ENCODE results near the gene SGMS1. TPM values are rescaled to one million over a fixed set of nuclear protein-coding genes. Genes with fewer than 3 reads are reported as not detected.

SGMS1 gene
- total RNA-seq, 5 donors from 2014 or later (not counting 1 experiment from before 2014, with no cell fraction given): 28.4 to 39.7 (median 32.6) TPM

DNA sequence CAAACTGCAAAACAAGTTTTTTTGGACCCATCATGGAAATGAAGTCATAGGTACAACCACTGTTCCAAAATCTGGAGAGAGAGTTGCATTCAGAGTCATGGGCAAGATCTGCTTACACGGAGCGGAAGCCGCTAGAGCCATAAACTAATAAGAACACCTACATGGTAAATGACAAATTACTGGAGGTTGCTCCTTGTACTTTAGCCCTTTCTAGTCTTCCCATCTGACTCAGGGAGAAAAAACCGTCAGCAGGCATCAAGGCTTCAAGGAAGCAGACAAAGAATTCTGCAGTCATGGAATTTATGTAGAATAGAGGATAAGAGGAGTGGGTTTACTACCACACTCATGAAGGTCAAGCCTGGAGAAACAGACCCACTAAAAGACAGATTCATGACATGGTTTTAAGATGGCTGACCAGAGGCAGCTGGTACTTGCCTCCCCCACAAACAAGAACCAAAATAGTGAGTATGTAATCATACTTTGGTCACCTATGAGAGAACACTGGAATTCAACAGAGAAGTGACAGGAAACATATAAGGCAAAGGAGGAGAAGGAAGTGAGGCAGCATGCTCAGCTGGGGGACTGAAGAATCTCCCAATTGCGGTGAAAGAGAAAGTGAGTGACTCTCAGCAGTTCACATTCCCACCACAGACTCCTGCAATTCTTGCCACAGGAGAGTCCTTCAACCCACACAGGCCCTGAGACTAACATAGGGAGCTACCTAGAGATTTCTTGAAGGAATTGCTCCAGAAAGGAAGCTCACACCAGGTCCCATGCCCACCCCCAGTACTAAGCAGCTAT is 330.0 kb downstream of the SGMS1 start:
- ATAC-seq (replicated peaks in 1 of 4): no peak
- H3K27me3 ChIP-seq (replicated peaks in 1 of 2; ENCODE audit: control insufficient read depth in 2 of 2, extremely low read depth in 1 of 2, insufficient read depth in 2 of 2, low read length in 1 of 2): no peaks in the 10 kb centered on the region
- ChIA-PET CTCF (no interaction called here), POLR2A (no interaction called here)
- no peak overlapping the region for H3K4me3 Mint-ChIP-seq
- DNase-seq: no peak
- WGBS (ENCODE audit: insufficient coverage): 67% methylated on average over 1 of the region's 5 CpGs
- H3K36me3 Mint-ChIP-seq: peaks cover 3% of the 10 kb centered on the region
- no peak overlapping the region for H3K4me3 ChIP-seq (ENCODE audit: control insufficient read depth in 1 of 2, extremely low read depth in 1 of 2, low read length in 1 of 2)
- H3K27ac Mint-ChIP-seq: no peak overlapping the region
- no peaks in the 10 kb centered on the region for H3K4me1 Mint-ChIP-seq
- H3K27me3 Mint-ChIP-seq: no peaks in the 10 kb centered on the region
- H3K27ac ChIP-seq (ENCODE audit: low read length): no peak overlapping the region
- H3K36me3 ChIP-seq (ENCODE audit: control insufficient read depth in 2 of 2, extremely low read depth in 1 of 2, insufficient read depth in 1 of 2, low read length in 1 of 2): no peaks in the 10 kb centered on the region
- peaks cover 5 to 8% (median 7%) of the 10 kb centered on the region in 3 donors for H3K9me3 Mint-ChIP-seq
- no peaks in the 10 kb centered on the region for H3K9me3 ChIP-seq
- peaks cover 0 to 2% of the 10 kb centered on the region in 2 experiments for H3K4me1 ChIP-seq (ENCODE audit: control insufficient read depth in 1 of 2, extremely low read depth in 1 of 2, insufficient read depth in 2 of 2, low read length in 2 of 2)

DNA sequence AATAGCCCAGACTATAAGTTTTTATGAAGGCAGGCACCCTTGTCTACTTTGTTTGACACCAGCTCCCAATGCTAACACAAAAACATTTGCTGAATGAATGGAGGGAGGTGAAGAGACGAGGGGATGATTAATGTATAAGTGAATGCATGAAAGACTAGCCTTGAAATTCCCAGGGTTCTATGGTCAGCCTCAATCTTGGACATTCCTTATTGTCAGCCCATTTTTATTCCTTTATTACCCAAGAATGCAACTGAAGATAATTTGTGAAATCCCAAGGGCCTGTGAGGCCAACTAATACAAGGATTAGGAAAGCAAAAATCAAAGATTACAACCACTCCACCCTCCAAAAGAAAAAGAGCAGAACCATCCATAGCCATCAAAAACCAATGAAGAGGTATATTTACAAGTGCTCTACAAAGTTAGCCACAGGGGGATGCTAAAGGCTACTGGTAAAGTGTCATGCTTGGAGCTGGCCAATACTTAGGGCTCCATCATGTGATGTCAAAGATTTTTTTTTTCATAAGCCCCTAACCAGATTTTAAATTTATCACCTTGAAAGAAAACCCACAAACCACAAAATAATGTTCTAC is 332.4 kb downstream of the SGMS1 start:
- peaks cover 0 to 2% of the 10 kb centered on the region in 2 experiments for H3K4me1 ChIP-seq (ENCODE audit: control insufficient read depth in 1 of 2, extremely low read depth in 1 of 2, insufficient read depth in 2 of 2, low read length in 2 of 2)
- H3K36me3 ChIP-seq (ENCODE audit: control insufficient read depth in 2 of 2, extremely low read depth in 1 of 2, insufficient read depth in 1 of 2, low read length in 1 of 2): no peaks in the 10 kb centered on the region
- Mint-ChIP-seq H3K27ac (no peak overlapping the region), H3K4me1 (no peaks in the 10 kb centered on the region), H3K4me3 (no peak overlapping the region), H3K9me3 (no peaks in the 10 kb centered on the region), H3K27me3 (peaks cover 0 to 10% of the 10 kb centered on the region in 2 donors), H3K36me3 (no peaks in the 10 kb centered on the region)
- WGBS (ENCODE audit: insufficient coverage): no CpG with 5 or more reads among the region's 1 CpG
- ChIA-PET CTCF (no interaction called here), POLR2A (no interaction called here)
- H3K27ac ChIP-seq (ENCODE audit: low read length): no peak overlapping the region
- ATAC-seq (replicated peaks in 1 of 4) (no peak), DNase-seq (no peak)
- H3K9me3 ChIP-seq: no peaks in the 10 kb centered on the region
- H3K4me3 ChIP-seq (ENCODE audit: control insufficient read depth in 1 of 2, extremely low read depth in 1 of 2, low read length in 1 of 2): no peak overlapping the region
- H3K27me3 ChIP-seq (replicated peaks in 1 of 2; ENCODE audit: control insufficient read depth in 2 of 2, extremely low read depth in 1 of 2, insufficient read depth in 2 of 2, low read length in 1 of 2): peaks cover 0 to 3% of the 10 kb centered on the region in 2 experiments

DNA sequence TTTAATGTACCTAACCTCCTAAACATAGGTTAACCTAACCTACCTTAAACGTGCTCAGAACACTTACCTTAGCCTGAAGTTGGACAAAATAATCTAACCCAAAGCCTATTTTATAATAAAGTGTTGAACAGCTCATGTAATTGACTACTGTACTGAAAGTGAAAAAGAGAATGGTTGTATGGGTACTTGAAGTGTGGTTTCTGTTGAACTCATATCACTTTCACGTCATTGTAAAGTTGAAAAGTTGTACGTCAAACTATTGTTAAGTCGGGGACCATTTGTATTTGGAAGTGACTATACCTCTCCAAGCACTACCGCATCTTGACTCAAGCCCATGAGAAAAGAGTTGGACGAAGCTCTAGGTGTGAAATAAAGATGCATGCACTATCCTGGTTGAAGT is 334.6 kb downstream of the SGMS1 start:
- Histone ChIP-seq H3K9me3 (no peaks in the 10 kb centered on the region), H3K4me1 (ENCODE audit: control insufficient read depth in 1 of 2, extremely low read depth in 1 of 2, insufficient read depth in 2 of 2, low read length in 2 of 2) (peaks cover 0 to 2% of the 10 kb centered on the region in 2 experiments), H3K27me3 (replicated peaks in 1 of 2; ENCODE audit: control insufficient read depth in 2 of 2, extremely low read depth in 1 of 2, insufficient read depth in 2 of 2, low read length in 1 of 2) (peaks cover 0 to 3% of the 10 kb centered on the region in 2 experiments), H3K4me3 (ENCODE audit: control insufficient read depth in 1 of 2, extremely low read depth in 1 of 2, low read length in 1 of 2) (no peak overlapping the region), H3K27ac (ENCODE audit: low read length) (no peak overlapping the region), H3K36me3 (ENCODE audit: control insufficient read depth in 2 of 2, extremely low read depth in 1 of 2, insufficient read depth in 1 of 2, low read length in 1 of 2) (no peaks in the 10 kb centered on the region)
- ATAC-seq (replicated peaks in 1 of 4) (no peak), DNase-seq (no peak)
- no CpG with 5 or more reads among the region's 6 CpGs for WGBS (ENCODE audit: insufficient coverage)
- Mint-ChIP-seq H3K27ac (no peak overlapping the region), H3K9me3 (no peaks in the 10 kb centered on the region), H3K4me3 (no peak overlapping the region), H3K4me1 (no peaks in the 10 kb centered on the region), H3K36me3 (no peaks in the 10 kb centered on the region), H3K27me3 (peaks cover 0 to 17% of the 10 kb centered on the region in 2 donors)
- POLR2A ChIA-PET: no interaction called here
- CTCF ChIA-PET: no interaction called here

DNA sequence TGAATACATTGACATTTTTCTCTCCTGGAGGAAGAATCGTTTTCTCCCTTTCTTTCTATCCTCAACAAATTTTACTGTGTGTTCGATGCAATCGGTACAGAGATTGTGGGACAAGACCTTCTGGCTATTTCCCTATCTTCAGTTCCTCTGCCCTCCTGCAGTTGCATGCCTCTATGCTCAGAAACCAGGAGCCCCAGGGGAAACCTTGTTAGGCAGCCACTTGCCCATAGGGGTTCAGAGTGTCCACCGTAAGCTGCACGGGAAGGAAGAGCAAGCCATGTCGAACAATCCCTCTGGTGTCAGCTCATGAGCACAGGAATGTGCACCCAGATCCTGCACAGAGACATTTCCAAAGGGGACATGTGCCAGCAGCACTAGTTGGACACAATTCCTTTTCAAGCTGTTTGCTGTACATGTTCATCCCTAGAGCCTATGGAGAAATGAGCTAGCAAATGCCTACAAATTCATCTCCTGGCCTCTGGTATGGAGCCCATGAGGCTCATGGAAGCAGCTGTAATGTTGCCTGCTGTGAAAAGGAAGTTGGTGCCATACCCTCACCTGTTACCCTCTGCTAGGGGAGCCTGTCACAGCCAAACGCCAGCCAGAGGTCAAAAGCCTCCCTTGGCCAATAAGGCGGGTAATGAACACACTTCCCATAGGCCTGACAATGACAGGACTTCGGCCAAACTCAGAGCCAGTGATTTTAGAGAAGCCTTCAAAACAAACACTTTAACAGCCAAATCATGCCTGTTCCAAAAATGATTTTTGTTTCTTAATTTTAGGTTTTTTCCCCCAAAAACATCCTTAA is 336.6 kb downstream of the SGMS1 start:
- no peaks in the 10 kb centered on the region for H3K36me3 ChIP-seq (ENCODE audit: control insufficient read depth in 2 of 2, extremely low read depth in 1 of 2, insufficient read depth in 1 of 2, low read length in 1 of 2)
- peaks cover 9 to 30% of the 10 kb centered on the region in 2 donors for H3K27me3 Mint-ChIP-seq
- no peaks in the 10 kb centered on the region for H3K4me1 ChIP-seq (ENCODE audit: control insufficient read depth in 1 of 2, extremely low read depth in 1 of 2, insufficient read depth in 2 of 2, low read length in 2 of 2)
- 98% methylated on average over 5 of the region's 9 CpGs for WGBS (ENCODE audit: insufficient coverage)
- H3K4me1 Mint-ChIP-seq: no peaks in the 10 kb centered on the region
- H3K4me3 ChIP-seq (ENCODE audit: control insufficient read depth in 1 of 2, extremely low read depth in 1 of 2, low read length in 1 of 2): no peak overlapping the region
- CTCF ChIA-PET: no interaction called here
- DNase-seq: no peak
- H3K4me3 Mint-ChIP-seq: no peak overlapping the region
- H3K27ac ChIP-seq (ENCODE audit: low read length): no peak overlapping the region
- ATAC-seq (replicated peaks in 1 of 4): no peak
- no peak overlapping the region for H3K27ac Mint-ChIP-seq
- POLR2A ChIA-PET: no interaction called here
- H3K36me3 Mint-ChIP-seq: no peaks in the 10 kb centered on the region
- no peaks in the 10 kb centered on the region for H3K9me3 ChIP-seq
- H3K27me3 ChIP-seq (replicated peaks in 1 of 2; ENCODE audit: control insufficient read depth in 2 of 2, extremely low read depth in 1 of 2, insufficient read depth in 2 of 2, low read length in 1 of 2): peaks cover 0 to 3% of the 10 kb centered on the region in 2 experiments
- no peaks in the 10 kb centered on the region for H3K9me3 Mint-ChIP-seq

DNA sequence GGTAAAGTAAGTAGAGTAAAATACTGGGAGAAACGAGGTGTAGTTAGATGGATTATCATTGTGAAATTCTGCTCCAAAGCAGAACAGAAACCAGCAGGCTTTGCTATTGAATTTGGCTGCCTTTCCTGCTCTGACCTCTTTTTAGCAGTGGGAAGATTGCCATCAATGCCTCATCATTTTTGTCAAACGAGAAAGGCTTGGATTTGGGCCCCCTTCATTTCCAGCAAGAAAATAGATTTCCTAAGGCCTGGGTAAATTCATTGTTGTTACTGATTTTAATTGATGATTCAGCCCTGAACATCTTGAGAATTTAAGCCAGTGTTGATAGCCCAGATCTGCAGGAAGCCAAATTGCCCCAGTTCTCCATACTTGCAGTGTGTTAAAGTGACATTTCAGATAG is 337.2 kb downstream of the SGMS1 start:
- ChIA-PET POLR2A (no interaction called here), CTCF (no interaction called here)
- no peak overlapping the region for H3K27ac Mint-ChIP-seq
- Histone ChIP-seq H3K4me1 (ENCODE audit: control insufficient read depth in 1 of 2, extremely low read depth in 1 of 2, insufficient read depth in 2 of 2, low read length in 2 of 2) (no peaks in the 10 kb centered on the region), H3K4me3 (ENCODE audit: control insufficient read depth in 1 of 2, extremely low read depth in 1 of 2, low read length in 1 of 2) (no peak overlapping the region), H3K27me3 (replicated peaks in 1 of 2; ENCODE audit: control insufficient read depth in 2 of 2, extremely low read depth in 1 of 2, insufficient read depth in 2 of 2, low read length in 1 of 2) (peaks cover 0 to 3% of the 10 kb centered on the region in 2 experiments), H3K9me3 (no peaks in the 10 kb centered on the region), H3K27ac (ENCODE audit: low read length) (no peak overlapping the region), H3K36me3 (ENCODE audit: control insufficient read depth in 2 of 2, extremely low read depth in 1 of 2, insufficient read depth in 1 of 2, low read length in 1 of 2) (no peaks in the 10 kb centered on the region)
- peaks cover 16 to 37% of the 10 kb centered on the region in 2 donors for H3K27me3 Mint-ChIP-seq
- 0% methylated on average over 1 of the region's 2 CpGs for WGBS (ENCODE audit: insufficient coverage)
- DNase-seq: no peak
- ATAC-seq (replicated peaks in 1 of 4): no peak
- H3K4me3 Mint-ChIP-seq: no peak overlapping the region
- H3K36me3 Mint-ChIP-seq: no peaks in the 10 kb centered on the region
- no peaks in the 10 kb centered on the region for H3K4me1 Mint-ChIP-seq
- H3K9me3 Mint-ChIP-seq: no peaks in the 10 kb centered on the region

DNA sequence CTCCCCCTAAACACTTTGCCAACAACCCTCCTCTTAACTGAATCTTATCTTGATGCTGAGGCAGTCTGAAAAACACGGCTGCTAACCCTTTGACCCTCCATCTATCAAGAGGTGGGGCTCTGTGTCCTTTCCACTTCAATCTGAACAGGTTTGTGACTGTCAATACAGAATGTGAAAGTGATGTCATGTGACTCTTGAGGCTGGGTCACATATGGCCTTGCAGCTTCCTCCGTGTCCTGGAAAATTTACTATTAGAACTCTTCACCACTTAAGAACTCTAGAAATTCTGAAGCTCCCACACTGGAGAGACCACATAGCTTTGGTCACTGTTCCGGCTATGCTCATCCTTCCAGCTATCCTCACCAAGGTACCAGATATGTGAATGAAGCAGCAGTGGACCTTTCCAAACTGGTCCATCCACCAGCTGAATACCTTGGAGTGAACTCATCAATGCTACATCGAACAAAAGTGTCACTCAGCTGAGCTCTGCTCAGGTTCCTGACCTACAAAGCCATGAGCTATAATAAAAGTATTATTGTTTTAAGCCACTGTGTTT is 341.7 kb downstream of the SGMS1 start:
- ChIA-PET CTCF (no interaction called here), POLR2A (no interaction called here)
- Mint-ChIP-seq H3K36me3 (no peaks in the 10 kb centered on the region), H3K4me1 (no peaks in the 10 kb centered on the region), H3K4me3 (no peak overlapping the region), H3K27ac (no peak overlapping the region), H3K27me3 (peaks cover 27 to 49% of the 10 kb centered on the region in 2 donors), H3K9me3 (no peaks in the 10 kb centered on the region)
- no peak overlapping the region for H3K4me3 ChIP-seq (ENCODE audit: control insufficient read depth in 1 of 2, extremely low read depth in 1 of 2, low read length in 1 of 2)
- ATAC-seq (replicated peaks in 1 of 4) (no peak), DNase-seq (no peak)
- no peaks in the 10 kb centered on the region for H3K36me3 ChIP-seq (ENCODE audit: control insufficient read depth in 2 of 2, extremely low read depth in 1 of 2, insufficient read depth in 1 of 2, low read length in 1 of 2)
- no peak overlapping the region for H3K27ac ChIP-seq (ENCODE audit: low read length)
- WGBS (ENCODE audit: insufficient coverage): 85% methylated on average over 2 of the region's 4 CpGs
- H3K27me3 ChIP-seq (replicated peaks in 1 of 2; ENCODE audit: control insufficient read depth in 2 of 2, extremely low read depth in 1 of 2, insufficient read depth in 2 of 2, low read length in 1 of 2): peaks cover 4 to 7% of the 10 kb centered on the region in 2 experiments
- H3K9me3 ChIP-seq: no peaks in the 10 kb centered on the region
- no peaks in the 10 kb centered on the region for H3K4me1 ChIP-seq (ENCODE audit: control insufficient read depth in 1 of 2, extremely low read depth in 1 of 2, insufficient read depth in 2 of 2, low read length in 2 of 2)
